PC-9 (cell line): Measurements from ENCODE around the gene DCTN1.

Experiments
- CTCF ChIP-seq: fragments of 200-600 bp; sonication (generic); conservative IDR thresholded peaks from 2 replicates; pipeline ENCODE4 v1.6.1; 2017; ENCODE audit warnings: mixed run types, antibody characterized with exemption, mild to moderate bottlenecking, moderate library complexity
- EZH2 ChIP-seq: fragments of 200-600 bp; sonication (generic); IDR thresholded peaks from 2 replicates; pipeline ENCODE4 v1.8.0; 2017; ENCODE audit warnings: antibody characterized with exemption, low read depth

GRCh38 chr2:74392449-74392743 is 12.3 kb upstream of the DCTN1 start:
- TF ChIP-seq CTCF, result no peak
- no peak for TF ChIP-seq EZH2
